CD4-positive, alpha-beta T cell treated with Interleukin-4 for 4 hours (primary cell): ENCODE results near the gene SCARF2.
"Not testable (repeated sequence)": the region's sequence is repeated elsewhere in the genome, so short reads cannot be mapped to it uniquely, and the experiment has no call there.

Experiments
- DNase-seq: peaks from one replicate; pipeline ENCODE4 v3.0.0-alpha.2; 2020

Gene SCARF2

GRCh38 chr22:20388200-20388599 lies 49.4 kb downstream of the SCARF2 start:
- DNase-seq, result no peak

GRCh38 chr22:20386972-20387371 lies 50.7 kb downstream of the SCARF2 start:
- DNase-seq, result no peak

GRCh38 chr22:20386336-20386735 lies 51.3 kb downstream of the SCARF2 start:
- DNase-seq, result no peak

- DNase-seq, result no peak
Measured at GRCh38 chr22:20384865-20385264, 52.8 kb downstream of the SCARF2 start.

- no peak for DNase-seq
Measured at GRCh38 chr22:20384171-20384570, 53.5 kb downstream of the SCARF2 start.

- no peak for DNase-seq
Measured at GRCh38 chr22:20383538-20383937, 54.1 kb downstream of the SCARF2 start.

GRCh38 chr22:20380486-20380885 lies 57.1 kb downstream of the SCARF2 start:
- DNase-seq, result no peak

GRCh38 chr22:20378684-20379083 lies 58.9 kb downstream of the SCARF2 start:
- not testable (repeated sequence) for DNase-seq

DNA sequence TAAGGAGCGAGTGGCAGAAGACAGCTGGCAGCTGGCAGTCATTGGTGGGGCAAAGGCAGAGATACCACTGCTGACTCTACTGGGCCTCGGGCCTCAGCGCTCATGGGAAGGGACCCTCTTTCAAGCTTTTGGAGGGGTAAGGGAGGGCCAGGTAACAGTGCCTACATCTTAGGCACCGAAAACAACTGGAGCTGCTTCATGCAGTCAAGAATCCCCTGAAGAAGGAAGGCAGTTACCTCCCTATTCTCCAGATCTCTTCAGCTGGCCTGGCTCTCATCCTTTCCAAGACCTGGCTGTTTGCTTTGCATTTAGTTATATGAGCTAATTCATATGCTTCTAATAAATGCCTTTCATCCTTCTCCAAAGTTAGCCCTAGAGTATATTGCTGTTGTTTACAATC lies 59.5 kb downstream of the SCARF2 start:
- DNase-seq, result no peak

DNA sequence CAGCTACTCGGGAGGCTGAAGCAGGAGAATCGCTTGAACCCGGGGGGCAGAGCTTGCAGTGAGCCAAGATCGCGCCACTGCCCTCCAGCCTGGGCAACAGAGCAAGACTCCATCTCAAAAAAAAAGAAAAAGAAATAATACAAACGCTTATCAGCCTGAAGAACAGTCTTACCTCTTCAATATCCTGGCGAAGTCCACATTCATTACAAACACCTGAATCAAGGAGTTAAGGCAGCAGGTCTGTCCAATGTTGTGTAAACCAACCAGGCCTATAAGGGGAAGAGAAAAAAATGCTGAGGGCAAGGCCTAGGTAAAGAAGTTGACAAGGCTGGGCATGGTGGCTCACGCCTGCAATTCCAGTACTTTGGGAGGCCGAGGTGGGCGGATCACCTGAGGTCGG lies 60.6 kb downstream of the SCARF2 start:
- DNase-seq, result not testable (repeated sequence)

GRCh38 chr22:20376281-20376680 lies 61.3 kb downstream of the SCARF2 start:
- DNase-seq, result not testable (repeated sequence)
